ENCODE results near the gene ADCY9. TPM values are rescaled to one million over a fixed set of nuclear protein-coding genes. Genes with fewer than 3 reads are reported as not detected.

ADCY9 gene
- total RNA-seq, 3 donors from 2014 or later, result 4.2 to 5.7 (median 5.2) TPM

DNA sequence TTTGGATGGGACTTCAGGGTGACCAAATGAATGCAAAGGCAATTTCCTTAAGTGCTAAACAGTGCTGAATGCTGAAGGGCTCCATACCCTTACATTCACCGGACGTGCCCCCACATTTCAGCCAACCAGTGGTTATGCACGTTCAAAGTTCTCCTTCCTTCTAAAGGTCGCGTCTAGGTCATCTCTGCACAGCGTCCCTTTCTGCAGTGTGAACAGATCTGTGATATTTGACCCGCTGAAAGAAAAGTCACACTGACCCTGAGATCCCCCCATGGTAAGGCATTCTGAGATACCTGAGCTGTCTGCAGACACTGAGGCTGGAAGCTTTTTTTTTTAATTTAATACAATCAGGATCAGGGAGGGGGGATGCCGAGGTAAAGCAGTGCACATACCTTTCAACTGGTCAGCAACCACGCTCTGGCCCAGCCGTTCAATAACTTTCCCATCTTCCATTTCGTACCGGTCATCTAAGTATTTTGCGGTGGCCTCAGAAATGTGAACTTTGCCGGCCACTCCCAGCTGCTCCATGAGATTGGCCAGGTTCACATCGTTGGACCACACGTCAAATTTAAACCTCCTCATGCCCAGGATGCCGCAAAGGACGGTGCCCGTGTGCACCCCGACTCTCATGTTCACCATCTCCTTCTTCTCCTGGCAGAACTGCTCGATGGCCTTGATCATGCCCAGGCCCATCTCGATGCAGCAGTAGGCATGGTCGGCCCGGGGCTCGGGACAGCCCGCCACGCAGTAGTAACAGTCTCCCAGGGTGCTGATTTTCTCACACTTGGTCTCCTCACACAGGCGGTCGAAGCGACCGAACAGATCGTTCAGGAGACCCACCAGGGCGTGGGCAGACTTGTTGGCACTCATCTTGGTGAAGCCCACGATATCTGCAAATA lies 2.6 kb downstream of the ADCY9 start:
- peak overlapping the region; percentile 74 for H3K4me3 Mint-ChIP-seq
- ATAC-seq (no peak), DNase-seq (no peak)
- peaks cover 47% of the 10 kb centered on the region for H3K4me1 Mint-ChIP-seq (ENCODE audit: low read depth)
- peaks cover 2% of the 10 kb centered on the region for H3K36me3 Mint-ChIP-seq (ENCODE audit: insufficient read depth)
- no peaks in the 10 kb centered on the region for H3K9me3 Mint-ChIP-seq
- no peaks in the 10 kb centered on the region for H3K27me3 Mint-ChIP-seq (ENCODE audit: low read depth)

DNA sequence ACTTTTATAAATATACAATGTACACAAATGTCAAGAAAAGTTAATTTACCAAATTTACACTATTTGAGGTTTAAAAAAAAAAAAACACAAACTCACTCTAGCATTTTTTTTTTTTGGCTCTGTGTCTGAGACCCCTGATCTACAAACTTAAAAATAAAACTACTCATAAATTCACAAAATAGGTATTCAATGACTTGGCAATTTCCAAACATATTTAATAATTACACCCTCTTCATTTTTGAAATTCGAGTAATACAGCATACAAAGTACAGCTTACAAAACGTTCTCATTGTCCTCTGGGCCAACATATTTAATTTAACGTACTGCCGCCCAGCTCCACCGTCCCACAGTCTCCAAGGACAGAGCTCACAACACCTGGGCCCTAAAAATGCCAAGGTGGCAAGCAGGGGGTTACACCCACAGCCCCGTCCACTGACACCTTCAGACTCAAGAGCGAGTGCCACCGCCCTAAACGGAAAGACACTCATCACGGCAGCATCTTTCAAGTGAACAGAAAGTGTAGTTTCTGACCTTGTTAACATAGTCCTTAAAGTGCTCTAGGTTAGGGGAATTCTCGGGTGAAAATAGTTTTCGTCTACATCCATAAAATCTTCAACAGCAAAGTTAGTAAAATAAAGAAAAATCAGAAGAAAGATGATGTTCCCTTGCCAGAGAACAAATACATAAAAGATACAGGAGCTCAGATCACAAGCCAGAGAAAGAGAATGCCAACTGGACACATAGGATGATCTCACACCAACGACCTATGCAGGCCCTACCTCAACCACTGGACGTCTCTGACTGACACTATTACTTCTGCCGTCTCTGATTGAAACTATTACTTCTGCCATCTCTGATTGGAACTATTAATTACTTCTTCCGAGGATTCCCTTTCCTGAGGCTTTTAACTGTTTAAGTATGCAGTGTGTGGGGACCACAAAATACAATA lies 4.2 kb downstream of the ADCY9 start:
- Mint-ChIP-seq H3K27me3 (ENCODE audit: low read depth) (no peaks in the 10 kb centered on the region), H3K4me3 (peak overlapping the region; percentile 44), H3K4me1 (ENCODE audit: low read depth) (peaks cover 44% of the 10 kb centered on the region), H3K36me3 (ENCODE audit: insufficient read depth) (peaks cover 2% of the 10 kb centered on the region), H3K9me3 (no peaks in the 10 kb centered on the region)
- no peak for ATAC-seq
- DNase-seq, result no peak

- DNase-seq, result no peak
- ATAC-seq, result no peak
- no peaks in the 10 kb centered on the region for H3K9me3 Mint-ChIP-seq
- peaks cover 6% of the 10 kb centered on the region for H3K36me3 Mint-ChIP-seq (ENCODE audit: insufficient read depth)
- no peaks in the 10 kb centered on the region for H3K27me3 Mint-ChIP-seq (ENCODE audit: low read depth)
- H3K4me3 Mint-ChIP-seq, result no peak overlapping the region
- peaks cover 42% of the 10 kb centered on the region for H3K4me1 Mint-ChIP-seq (ENCODE audit: low read depth)
These were observed 5.6 kb downstream of the ADCY9 start for GRCh38 chr16:4110680-4111079.

DNA sequence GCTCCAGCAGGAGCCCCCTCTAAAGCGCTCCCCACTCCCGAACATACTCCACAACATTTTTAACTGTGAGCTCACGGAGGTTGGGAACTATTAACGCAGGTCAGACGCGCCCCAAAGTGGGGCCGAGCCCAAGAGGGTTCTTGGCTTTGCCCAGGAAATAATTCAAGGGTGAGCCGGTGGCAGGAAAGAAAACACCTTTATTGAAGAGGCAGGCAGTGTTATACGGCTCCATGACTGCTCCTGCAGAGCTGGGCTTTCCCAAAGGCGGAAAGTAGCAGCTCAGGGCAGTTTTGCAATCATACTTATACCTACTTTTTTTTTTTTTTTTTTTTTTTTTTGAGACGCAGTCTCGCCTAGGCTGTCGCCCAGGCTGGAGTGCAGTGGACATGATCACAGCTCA lies 6.2 kb downstream of the ADCY9 start:
- ATAC-seq, result no peak
- Mint-ChIP-seq H3K36me3 (ENCODE audit: insufficient read depth) (peaks cover 8% of the 10 kb centered on the region), H3K4me3 (no peak overlapping the region), H3K9me3 (no peaks in the 10 kb centered on the region), H3K27me3 (ENCODE audit: low read depth) (no peaks in the 10 kb centered on the region), H3K4me1 (ENCODE audit: low read depth) (peaks cover 42% of the 10 kb centered on the region)
- no peak for DNase-seq

DNA sequence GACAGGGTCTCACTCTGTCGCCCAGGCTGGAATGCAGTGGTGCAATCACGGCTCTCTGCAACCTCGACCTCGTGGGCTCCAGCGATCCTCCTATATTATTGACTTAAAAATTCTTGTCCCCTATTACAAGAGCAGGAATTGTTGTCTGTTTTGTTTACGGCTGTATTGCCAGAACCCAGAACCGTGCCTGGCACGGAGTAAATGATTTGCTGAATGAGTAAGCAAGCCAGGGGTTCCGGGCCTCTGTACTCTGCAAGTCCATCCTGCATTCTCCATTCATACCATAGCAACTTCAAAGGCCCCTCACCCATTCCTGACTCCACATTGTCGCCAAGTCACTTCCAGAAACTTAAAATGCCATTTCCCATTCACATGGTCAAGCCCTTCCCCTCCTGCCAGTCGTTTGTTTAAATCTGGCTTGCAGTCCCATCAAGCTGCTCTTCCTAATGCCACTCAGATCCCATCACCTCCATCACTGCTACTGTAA lies 6.9 kb downstream of the ADCY9 start:
- Mint-ChIP-seq H3K36me3 (ENCODE audit: insufficient read depth) (peaks cover 8% of the 10 kb centered on the region), H3K27me3 (ENCODE audit: low read depth) (no peaks in the 10 kb centered on the region), H3K4me3 (no peak overlapping the region), H3K4me1 (ENCODE audit: low read depth) (peaks cover 36% of the 10 kb centered on the region), H3K9me3 (no peaks in the 10 kb centered on the region)
- no peak for ATAC-seq
- DNase-seq, result no peak

- Mint-ChIP-seq H3K4me1 (ENCODE audit: low read depth) (peaks cover 12% of the 10 kb centered on the region), H3K27me3 (ENCODE audit: low read depth) (no peaks in the 10 kb centered on the region), H3K9me3 (no peaks in the 10 kb centered on the region), H3K4me3 (no peak overlapping the region), H3K36me3 (ENCODE audit: insufficient read depth) (peaks cover 11% of the 10 kb centered on the region)
- no peak for DNase-seq
- no peak for ATAC-seq
These were observed 9.7 kb downstream of the ADCY9 start for GRCh38 chr16:4106516-4106915.

- Mint-ChIP-seq H3K36me3 (ENCODE audit: insufficient read depth) (peaks cover 11% of the 10 kb centered on the region), H3K27me3 (ENCODE audit: low read depth) (no peaks in the 10 kb centered on the region), H3K9me3 (no peaks in the 10 kb centered on the region), H3K4me3 (no peak overlapping the region), H3K4me1 (ENCODE audit: low read depth) (peaks cover 6% of the 10 kb centered on the region)
- ATAC-seq (no peak), DNase-seq (no peak)
These were observed 10.4 kb downstream of the ADCY9 start for GRCh38 chr16:4105848-4106247.

GRCh38 chr16:4103745-4104144 lies 12.5 kb downstream of the ADCY9 start:
- Mint-ChIP-seq H3K36me3 (ENCODE audit: insufficient read depth) (peaks cover 11% of the 10 kb centered on the region), H3K27me3 (ENCODE audit: low read depth) (no peaks in the 10 kb centered on the region), H3K4me1 (ENCODE audit: low read depth) (peaks cover 4% of the 10 kb centered on the region), H3K4me3 (no peak overlapping the region), H3K9me3 (no peaks in the 10 kb centered on the region)
- ATAC-seq, result no peak
- DNase-seq, result no peak

- no peak overlapping the region for H3K4me3 Mint-ChIP-seq
- no peaks in the 10 kb centered on the region for H3K9me3 Mint-ChIP-seq
- ATAC-seq (no peak), DNase-seq (no peak)
- no peaks in the 10 kb centered on the region for H3K27me3 Mint-ChIP-seq (ENCODE audit: low read depth)
- H3K36me3 Mint-ChIP-seq (ENCODE audit: insufficient read depth), result peaks cover 10% of the 10 kb centered on the region
- peaks cover 4% of the 10 kb centered on the region for H3K4me1 Mint-ChIP-seq (ENCODE audit: low read depth)
These were observed 14.6 kb downstream of the ADCY9 start for GRCh38 chr16:4101421-4102219.

DNA sequence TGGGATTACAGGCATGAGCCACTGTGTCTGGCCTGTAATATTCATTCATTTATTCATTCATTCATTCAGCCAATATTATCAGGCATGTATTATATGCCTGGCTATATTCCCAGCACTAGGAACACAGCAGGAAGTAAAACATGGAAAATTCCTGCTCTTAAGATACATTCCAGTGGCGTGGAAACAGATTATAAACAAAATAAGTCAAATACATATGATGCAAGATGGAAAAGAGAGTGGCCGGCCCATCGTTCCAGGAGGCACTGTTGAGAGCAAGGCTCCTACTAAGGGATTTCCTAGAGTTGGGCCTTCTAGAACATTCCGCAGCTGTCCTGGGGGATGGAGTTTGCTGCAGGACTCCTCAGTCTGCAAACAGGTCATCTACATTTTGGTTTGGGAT lies 17.7 kb downstream of the ADCY9 start:
- H3K4me1 Mint-ChIP-seq (ENCODE audit: low read depth), result peaks cover 2% of the 10 kb centered on the region
- no peaks in the 10 kb centered on the region for H3K9me3 Mint-ChIP-seq
- H3K36me3 Mint-ChIP-seq (ENCODE audit: insufficient read depth), result peaks cover 4% of the 10 kb centered on the region
- ATAC-seq (no peak), DNase-seq (no peak)
- H3K27me3 Mint-ChIP-seq (ENCODE audit: low read depth), result no peaks in the 10 kb centered on the region
- H3K4me3 Mint-ChIP-seq, result no peak overlapping the region

- no peak overlapping the region for H3K4me3 Mint-ChIP-seq
- peaks cover 4% of the 10 kb centered on the region for H3K36me3 Mint-ChIP-seq (ENCODE audit: insufficient read depth)
These were observed 18.4 kb downstream of the ADCY9 start for GRCh38 chr16:4097826-4098240.

GRCh38 chr16:4096509-4096908 lies 19.7 kb downstream of the ADCY9 start:
- ATAC-seq (no peak), DNase-seq (no peak)
- Mint-ChIP-seq H3K4me3 (no peak overlapping the region), H3K9me3 (no peaks in the 10 kb centered on the region), H3K36me3 (ENCODE audit: insufficient read depth) (no peaks in the 10 kb centered on the region), H3K27me3 (ENCODE audit: low read depth) (no peaks in the 10 kb centered on the region), H3K4me1 (ENCODE audit: low read depth) (peaks cover 2% of the 10 kb centered on the region)

More at GRCh38 chr16:4097826-4098240, 18.4 kb downstream of the ADCY9 start:
- ATAC-seq (no peak), DNase-seq (no peak)
- no peaks in the 10 kb centered on the region for H3K27me3 Mint-ChIP-seq (ENCODE audit: low read depth)
- H3K4me1 Mint-ChIP-seq (ENCODE audit: low read depth), result peaks cover 2% of the 10 kb centered on the region
- no peaks in the 10 kb centered on the region for H3K9me3 Mint-ChIP-seq

GRCh38 chr16:4094127-4094773 lies 22.0 kb downstream of the ADCY9 start:
- Mint-ChIP-seq H3K9me3 (no peaks in the 10 kb centered on the region), H3K4me1 (ENCODE audit: low read depth) (peaks cover 7% of the 10 kb centered on the region), H3K36me3 (ENCODE audit: insufficient read depth) (no peaks in the 10 kb centered on the region), H3K4me3 (no peak overlapping the region), H3K27me3 (ENCODE audit: low read depth) (no peaks in the 10 kb centered on the region)
- no peak for DNase-seq
- ATAC-seq, result no peak
